WTC11 (cell line): Measurements from ENCODE around the gene GPATCH4. TPM values are rescaled to one million over a fixed set of nuclear protein-coding genes. Genes with fewer than 3 reads are reported as not detected.
"Not testable (repeated sequence)": the region's sequence is repeated elsewhere in the genome, so short reads cannot be mapped to it uniquely, and the experiment has no call there.

Experiments used
- ATAC-seq: fragments of 200-7000 bp; cut with Tn5 transposase; 2 replicates; pipeline ENCODE4 v1.10.0; 2021; ENCODE audit warnings: mild to moderate bottlenecking, moderate library complexity
- CTCF ChIA-PET: fragments of 300-600 bp; sonication (Branson Sonifier 250); formaldehyde crosslinking; loops from one replicate; lab custom pipeline; 2021; ENCODE audit warnings: antibody characterized with exemption; lab: Charles Lee
- POLR2A ChIA-PET: fragments of 350-600 bp; sonication (Branson Sonifier 250); formaldehyde crosslinking; loops from one replicate; lab custom pipeline; 2021; ENCODE audit warnings: antibody characterized with exemption; lab: Charles Lee
- DNase-seq: peaks from one replicate; pipeline ENCODE4 v3.0.0; 2021; ENCODE audit warnings: low spot score
- H3K27ac Mint-ChIP-seq: 2 replicates; pipeline ENCODE4 v1.8.0; 2021; ENCODE audit warnings: mixed read lengths
- H3K27me3 Mint-ChIP-seq: 2 replicates; pipeline ENCODE4 v1.8.0; 2021; ENCODE audit warnings: low read depth, mild to moderate bottlenecking, moderate library complexity, mixed read lengths
- H3K36me3 Mint-ChIP-seq: 2 replicates; pipeline ENCODE4 v1.8.0; 2021; ENCODE audit warnings: mixed read lengths
- H3K4me1 Mint-ChIP-seq: 2 replicates; pipeline ENCODE4 v1.8.0; 2022; ENCODE audit warnings: mixed read lengths
- H3K4me3 Mint-ChIP-seq: 2 replicates; pipeline ENCODE4 v1.8.0; 2021; ENCODE audit warnings: mild to moderate bottlenecking, moderate library complexity, mixed read lengths
- H3K9me3 Mint-ChIP-seq: 2 replicates; pipeline ENCODE4 v1.8.0; 2021; ENCODE audit warnings: mixed read lengths
- CDX4 ChIP-seq: fragments of 250-450 bp; sonication (Bioruptor Pico); IDR thresholded peaks from 2 replicates; pipeline ENCODE4 v1.9.0; 2021; ENCODE audit warnings: moderate library complexity, mild to moderate bottlenecking, inconsistent platforms, borderline replicate concordance
- EMX1 ChIP-seq: fragments of 250-450 bp; sonication (Bioruptor Pico); IDR thresholded peaks from 2 replicates; pipeline ENCODE4 v1.8.0; 2021; ENCODE audit warnings: mild to moderate bottlenecking
- GABPB1 ChIP-seq: sonication (generic); formaldehyde crosslinking; IDR thresholded peaks from 2 replicates; pipeline ENCODE4 v1.8.1; 2023; ENCODE audit warnings: mild to moderate bottlenecking, missing genetic modification reagents
- IRF2 ChIP-seq: sonication (generic); formaldehyde crosslinking; IDR thresholded peaks from 2 replicates; pipeline ENCODE4 v1.8.0; 2022; ENCODE audit warnings: low read depth, missing genetic modification reagents, borderline replicate concordance
- NFE2L1 ChIP-seq: sonication (generic); formaldehyde crosslinking; IDR thresholded peaks from 2 replicates; pipeline ENCODE4 v1.8.1; 2023; ENCODE audit warnings: missing genetic modification reagents
- SOX15 ChIP-seq: fragments of 250-450 bp; sonication (Bioruptor Pico); IDR thresholded peaks from 2 replicates; pipeline ENCODE4 v1.9.0; 2021; ENCODE audit warnings: mild to moderate bottlenecking
- ZMAT4 ChIP-seq: fragments of 250-450 bp; sonication (Bioruptor Pico); IDR thresholded peaks from 2 replicates; pipeline ENCODE4 v1.9.0; 2021; ENCODE audit warnings: mild to moderate bottlenecking
- ZNF317 ChIP-seq: sonication (generic); formaldehyde crosslinking; IDR thresholded peaks from 2 replicates; pipeline ENCODE4 v1.8.1; 2023; ENCODE audit warnings: low read depth, mild to moderate bottlenecking, moderate library complexity, missing genetic modification reagents, borderline replicate concordance
- ZNF423 ChIP-seq: fragments of 250-450 bp; sonication (Bioruptor Pico); IDR thresholded peaks from 2 replicates; pipeline ENCODE4 v2.1.2; 2022; ENCODE audit warnings: mild to moderate bottlenecking, moderate library complexity
- total RNA-seq: library from RNA; stranded (reverse); gene quantifications from 3 replicates; pipeline ENCODE4 v1.2.3, GENCODE V29; 2021
- TF ChIP-seq, protein P1 (sequence below): sonication (generic); formaldehyde crosslinking; IDR thresholded peaks from 2 replicates; pipeline ENCODE4 v1.8.1; 2023; ENCODE audit warnings: mild to moderate bottlenecking, moderate library complexity, missing genetic modification reagents
- TF ChIP-seq, protein P2 (sequence below): fragments of 200-600 bp; IDR thresholded peaks from 2 replicates; pipeline ENCODE4 v1.8.0; 2022; ENCODE audit warnings: antibody characterized with exemption

GPATCH4 gene
- total RNA-seq, 1 experiment from 2014 or later, result 50.1 TPM

GRCh38 chr1:156615946-156616345 is 14.7 kb upstream of the GPATCH4 start (continued):
- TF ChIP-seq, protein P1, sequence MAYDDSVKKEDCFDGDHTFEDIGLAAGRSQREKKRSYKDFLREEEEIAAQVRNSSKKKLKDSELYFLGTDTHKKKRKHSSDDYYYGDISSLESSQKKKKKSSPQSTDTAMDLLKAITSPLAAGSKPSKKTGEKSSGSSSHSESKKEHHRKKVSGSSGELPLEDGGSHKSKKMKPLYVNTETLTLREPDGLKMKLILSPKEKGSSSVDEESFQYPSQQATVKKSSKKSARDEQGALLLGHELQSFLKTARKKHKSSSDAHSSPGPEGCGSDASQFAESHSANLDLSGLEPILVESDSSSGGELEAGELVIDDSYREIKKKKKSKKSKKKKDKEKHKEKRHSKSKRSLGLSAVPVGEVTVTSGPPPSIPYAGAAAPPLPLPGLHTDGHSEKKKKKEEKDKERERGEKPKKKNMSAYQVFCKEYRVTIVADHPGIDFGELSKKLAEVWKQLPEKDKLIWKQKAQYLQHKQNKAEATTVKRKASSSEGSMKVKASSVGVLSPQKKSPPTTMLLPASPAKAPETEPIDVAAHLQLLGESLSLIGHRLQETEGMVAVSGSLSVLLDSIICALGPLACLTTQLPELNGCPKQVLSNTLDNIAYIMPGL, result no peak
- TF ChIP-seq SOX15 (CRISPR knock-in tag), result no peak

DNA sequence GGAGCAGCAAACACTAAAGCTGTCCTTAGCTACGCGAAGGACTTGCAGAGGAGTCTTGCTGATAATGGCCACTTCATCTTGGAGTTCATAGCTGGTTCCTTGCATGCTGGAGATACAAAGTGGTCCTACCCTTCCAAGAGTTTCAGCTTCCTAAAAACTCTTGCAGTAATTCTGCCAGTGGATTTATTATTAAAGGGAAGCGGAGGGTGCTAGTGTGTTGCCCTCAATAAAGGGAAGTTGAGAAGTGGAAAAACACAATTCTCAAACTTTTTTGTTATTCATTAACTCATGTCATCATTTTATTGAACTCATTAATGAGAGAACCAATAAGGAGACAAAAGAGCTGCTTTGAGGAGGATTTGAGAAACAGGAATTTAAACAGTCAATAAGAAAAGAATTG is 11.4 kb upstream of the GPATCH4 start:
- H3K27ac Mint-ChIP-seq, result no peak overlapping the region
- ATAC-seq (no peak), DNase-seq (no peak)
- no peak overlapping the region for H3K4me3 Mint-ChIP-seq
- no peaks in the 10 kb centered on the region for H3K9me3 Mint-ChIP-seq
- no peaks in the 10 kb centered on the region for H3K36me3 Mint-ChIP-seq
- POLR2A ChIA-PET, result interaction anchor here (0.7 to 1.1 kb wide), 2 partner anchors 12 to 22 kb away, joined by 3 to 5 read pairs; partner anchors contain the start of gene NAXE
- peaks cover 4% of the 10 kb centered on the region; the same call in 1 of the 2 replicates for H3K4me1 Mint-ChIP-seq
- TF ChIP-seq NFE2L1 (CRISPR knock-in tag), result no peak
- TF ChIP-seq IRF2 (CRISPR knock-in tag), result no peak
- TF ChIP-seq, all 79 proteins: peak for 0
- peaks cover 17% of the 10 kb centered on the region for H3K27me3 Mint-ChIP-seq
- CTCF ChIA-PET, result interaction anchor here (0.8 to 2.4 kb wide), 10 partner anchors 10 to 167 kb away, joined by 3 to 18 read pairs (median 4); no protein-coding TSS in a partner anchor

DNA sequence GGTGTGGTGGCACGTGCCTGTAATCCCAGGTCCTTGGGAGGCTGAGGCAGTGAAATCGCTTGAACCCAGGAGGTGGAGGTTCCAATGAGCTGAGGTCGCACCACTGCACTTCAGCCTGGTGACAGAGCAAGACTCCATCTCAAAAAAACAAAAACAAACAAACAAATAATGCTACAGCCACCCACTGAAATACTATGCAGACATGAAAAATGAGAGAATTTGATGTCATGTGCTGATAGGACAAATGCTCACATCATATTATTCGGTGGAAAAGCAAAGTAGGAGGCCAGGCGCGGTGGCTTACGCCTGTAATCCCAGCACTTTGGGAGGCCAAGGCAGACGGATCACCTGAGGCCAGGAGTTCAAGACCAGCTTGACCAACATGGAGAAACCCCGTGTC is 8.8 kb upstream of the GPATCH4 start:
- H3K9me3 Mint-ChIP-seq, ATAC-seq, H3K36me3 Mint-ChIP-seq, POLR2A ChIA-PET, H3K4me3 Mint-ChIP-seq, H3K4me1 Mint-ChIP-seq, H3K27ac Mint-ChIP-seq, DNase-seq: not testable (repeated sequence)
- CTCF ChIA-PET, result interaction anchor here (1.0 kb wide), 1 partner anchor 9 kb away, joined by 6 read pairs; the partner anchor contains the start of gene HAPLN2
- H3K27me3 Mint-ChIP-seq, result peaks cover 11% of the 10 kb centered on the region; the same call in 1 of the 2 replicates

GRCh38 chr1:156608981-156609380 is 7.7 kb upstream of the GPATCH4 start:
- Mint-ChIP-seq H3K9me3 (no peaks in the 10 kb centered on the region), H3K4me3 (no peak overlapping the region), H3K27me3 (peaks cover 5% of the 10 kb centered on the region; the same call in 1 of the 2 replicates), H3K27ac (no peak overlapping the region), H3K4me1 (peaks cover 4% of the 10 kb centered on the region; the same call in 1 of the 2 replicates), H3K36me3 (no peaks in the 10 kb centered on the region)
- ChIA-PET CTCF (interaction anchor here (0.6 to 2.1 kb wide), 21 partner anchors 9 to 252 kb away, joined by 3 to 30 read pairs (median 5); partner anchors contain the start of genes BCAN, HAPLN2, MEF2D and NAXE), POLR2A (interaction anchor here (1.3 to 1.8 kb wide), 3 partner anchors 11 to 108 kb away, joined by 4 to 7 read pairs (median 6); partner anchors contain the start of genes MEF2D and NAXE)
- ATAC-seq (peak; percentile 65), DNase-seq (peak; percentile 60)
- TF ChIP-seq, protein P2, sequence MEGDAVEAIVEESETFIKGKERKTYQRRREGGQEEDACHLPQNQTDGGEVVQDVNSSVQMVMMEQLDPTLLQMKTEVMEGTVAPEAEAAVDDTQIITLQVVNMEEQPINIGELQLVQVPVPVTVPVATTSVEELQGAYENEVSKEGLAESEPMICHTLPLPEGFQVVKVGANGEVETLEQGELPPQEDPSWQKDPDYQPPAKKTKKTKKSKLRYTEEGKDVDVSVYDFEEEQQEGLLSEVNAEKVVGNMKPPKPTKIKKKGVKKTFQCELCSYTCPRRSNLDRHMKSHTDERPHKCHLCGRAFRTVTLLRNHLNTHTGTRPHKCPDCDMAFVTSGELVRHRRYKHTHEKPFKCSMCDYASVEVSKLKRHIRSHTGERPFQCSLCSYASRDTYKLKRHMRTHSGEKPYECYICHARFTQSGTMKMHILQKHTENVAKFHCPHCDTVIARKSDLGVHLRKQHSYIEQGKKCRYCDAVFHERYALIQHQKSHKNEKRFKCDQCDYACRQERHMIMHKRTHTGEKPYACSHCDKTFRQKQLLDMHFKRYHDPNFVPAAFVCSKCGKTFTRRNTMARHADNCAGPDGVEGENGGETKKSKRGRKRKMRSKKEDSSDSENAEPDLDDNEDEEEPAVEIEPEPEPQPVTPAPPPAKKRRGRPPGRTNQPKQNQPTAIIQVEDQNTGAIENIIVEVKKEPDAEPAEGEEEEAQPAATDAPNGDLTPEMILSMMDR, result peak; percentile 55; the same call in 1 of the 2 replicates
- TF ChIP-seq ZNF423 (CRISPR knock-in tag) (peak; percentile 68; the same call in 1 of the 2 replicates), CDX4 (CRISPR knock-in tag) (no peak)

DNA sequence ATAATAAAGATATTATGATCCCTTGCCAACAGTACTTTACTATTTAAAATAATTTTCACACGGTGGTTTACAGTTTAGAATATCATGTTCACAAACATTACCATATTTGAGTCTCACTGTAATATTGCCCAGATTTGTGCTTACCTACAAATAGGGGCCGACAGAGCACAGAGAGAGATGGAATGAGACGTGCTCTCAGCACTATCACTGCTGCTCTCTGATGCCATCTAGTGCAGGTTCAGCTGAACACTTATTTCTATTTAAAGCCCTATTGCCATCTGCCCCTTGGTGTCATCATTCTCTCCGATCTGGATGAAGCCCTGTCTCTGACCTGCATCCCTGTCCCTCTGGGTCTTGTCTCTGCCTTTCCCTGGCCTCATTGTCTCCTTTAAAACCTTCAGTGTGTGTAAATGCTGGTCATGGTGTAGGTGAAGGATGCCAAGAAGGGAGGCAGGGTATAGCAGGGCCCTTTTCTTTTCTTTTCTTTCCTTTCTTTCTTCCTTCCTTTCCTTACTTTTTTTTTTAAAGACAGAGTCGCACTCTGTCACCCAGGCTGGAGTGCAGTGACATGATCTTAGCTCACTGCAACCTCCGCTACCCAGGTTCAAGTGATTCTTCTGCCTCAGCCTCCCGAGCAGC is 6.9 kb upstream of the GPATCH4 start:
- peaks cover 5% of the 10 kb centered on the region; the same call in 1 of the 2 replicates for H3K27me3 Mint-ChIP-seq
- H3K4me3 Mint-ChIP-seq, result no peak overlapping the region
- no peak overlapping the region for H3K27ac Mint-ChIP-seq
- TF ChIP-seq EMX1, result no peak
- TF ChIP-seq, protein P1, result 0 out of 2 replicates have a peak, but pooled peaks have one; percentile 12
- TF ChIP-seq GABPB1 (CRISPR knock-in tag), result 0 out of 2 replicates have a peak, but pooled peaks have one; percentile 30
- TF ChIP-seq ZNF317, result no peak
- TF ChIP-seq ZMAT4 (CRISPR knock-in tag), result no peak
- peaks cover 4% of the 10 kb centered on the region; the same call in 1 of the 2 replicates for H3K4me1 Mint-ChIP-seq
- ATAC-seq (peak; percentile 97), DNase-seq (peak; percentile 53)
- ChIA-PET POLR2A (interaction anchor here (1.3 to 1.8 kb wide), 3 partner anchors 12 to 107 kb away, joined by 4 to 7 read pairs (median 6); partner anchors contain the start of genes MEF2D and NAXE), CTCF (interaction anchor here (0.6 to 2.1 kb wide), 29 partner anchors 9 to 251 kb away, joined by 3 to 30 read pairs (median 4); partner anchors contain the start of genes BCAN, CRABP2, HAPLN2 and NAXE)
- no peaks in the 10 kb centered on the region for H3K9me3 Mint-ChIP-seq
- H3K36me3 Mint-ChIP-seq, result no peaks in the 10 kb centered on the region

GRCh38 chr1:156607344-156607743 is 6.1 kb upstream of the GPATCH4 start:
- H3K27me3 Mint-ChIP-seq, POLR2A ChIA-PET, H3K27ac Mint-ChIP-seq, ATAC-seq, H3K4me3 Mint-ChIP-seq, H3K4me1 Mint-ChIP-seq, H3K36me3 Mint-ChIP-seq, DNase-seq, H3K9me3 Mint-ChIP-seq: not testable (repeated sequence)
- CTCF ChIA-PET, result interaction anchor here (0.6 to 2.1 kb wide), 14 partner anchors 10 to 153 kb away, joined by 3 to 30 read pairs (median 5); partner anchors contain the start of genes BCAN, CRABP2, HAPLN2 and NAXE
